C4-2B (cell line): ENCODE data around the gene OTUD4.

Experiments used
- H3K27ac ChIP-seq: fragments of 450-650 bp; 2 replicates; pipeline ENCODE4 v1.5.1; 2017
- CTCF ChIP-seq: fragments of 450-650 bp; conservative IDR thresholded peaks from 2 replicates; pipeline ENCODE4 v1.5.1; 2017; ENCODE audit warnings: mild to moderate bottlenecking
- ZFX ChIP-seq: fragments of 450-650 bp; IDR thresholded peaks from 2 replicates; pipeline ENCODE4 v1.6.1; 2017

The OTUD4 gene

GRCh38 chr4:145093638-145094037, 86.8 kb downstream of the OTUD4 start:
- H3K27ac ChIP-seq, result no peak overlapping the region
- TF ChIP-seq CTCF (no peak), ZFX (no peak)

GRCh38 chr4:145090380-145090779, 90.0 kb downstream of the OTUD4 start:
- TF ChIP-seq CTCF, result no peak
- TF ChIP-seq ZFX, result no peak
- H3K27ac ChIP-seq, result no peak overlapping the region

- no peak overlapping the region for H3K27ac ChIP-seq
- no peak for TF ChIP-seq ZFX
- no peak for TF ChIP-seq CTCF
Measured at GRCh38 chr4:145083891-145084605, 96.3 kb downstream of the OTUD4 start.
